OCI-LY7 (cell line): ENCODE measurements around the gene FRMD3.

ENCODE experiments used
- EZH2phosphoT487 ChIP-seq: fragments of 200-600 bp; sonication (generic); IDR thresholded peaks from 2 replicates; pipeline ENCODE4 v1.6.1; 2018; ENCODE audit warnings: low read depth, borderline replicate concordance, mild to moderate bottlenecking, mixed run types, antibody characterized with exemption, low read length, moderate library complexity, mixed read lengths
- TF ChIP-seq, protein P1 (sequence below): fragments of 200-600 bp; sonication (generic); conservative IDR thresholded peaks from 2 replicates; pipeline ENCODE4 v1.5.1; 2014; ENCODE audit warnings: mild to moderate bottlenecking, antibody characterized with exemption, low read length, moderate library complexity, mixed read lengths

DNA sequence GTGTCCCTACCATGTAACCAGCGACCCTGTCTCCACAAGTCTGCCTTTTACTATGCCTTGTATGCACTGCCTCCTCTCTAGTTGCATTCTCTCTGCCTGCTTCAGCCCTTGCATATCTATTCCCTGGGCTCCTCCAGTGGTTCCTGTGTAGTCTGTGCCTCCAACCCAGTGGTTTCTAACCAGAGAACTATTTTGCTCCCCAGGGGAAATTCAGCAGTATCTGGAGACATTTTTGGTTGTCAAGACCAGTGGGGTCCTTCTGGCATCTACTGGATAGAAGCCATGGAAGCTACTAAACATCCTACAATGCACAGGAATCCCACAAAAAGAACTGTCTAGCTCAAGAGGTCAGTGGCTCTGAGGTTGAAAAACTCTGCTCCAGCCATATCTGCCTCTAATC, 251.2 kb downstream of the FRMD3 start:
- TF ChIP-seq, protein P1, sequence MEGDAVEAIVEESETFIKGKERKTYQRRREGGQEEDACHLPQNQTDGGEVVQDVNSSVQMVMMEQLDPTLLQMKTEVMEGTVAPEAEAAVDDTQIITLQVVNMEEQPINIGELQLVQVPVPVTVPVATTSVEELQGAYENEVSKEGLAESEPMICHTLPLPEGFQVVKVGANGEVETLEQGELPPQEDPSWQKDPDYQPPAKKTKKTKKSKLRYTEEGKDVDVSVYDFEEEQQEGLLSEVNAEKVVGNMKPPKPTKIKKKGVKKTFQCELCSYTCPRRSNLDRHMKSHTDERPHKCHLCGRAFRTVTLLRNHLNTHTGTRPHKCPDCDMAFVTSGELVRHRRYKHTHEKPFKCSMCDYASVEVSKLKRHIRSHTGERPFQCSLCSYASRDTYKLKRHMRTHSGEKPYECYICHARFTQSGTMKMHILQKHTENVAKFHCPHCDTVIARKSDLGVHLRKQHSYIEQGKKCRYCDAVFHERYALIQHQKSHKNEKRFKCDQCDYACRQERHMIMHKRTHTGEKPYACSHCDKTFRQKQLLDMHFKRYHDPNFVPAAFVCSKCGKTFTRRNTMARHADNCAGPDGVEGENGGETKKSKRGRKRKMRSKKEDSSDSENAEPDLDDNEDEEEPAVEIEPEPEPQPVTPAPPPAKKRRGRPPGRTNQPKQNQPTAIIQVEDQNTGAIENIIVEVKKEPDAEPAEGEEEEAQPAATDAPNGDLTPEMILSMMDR, result no peak
- no peak for TF ChIP-seq EZH2phosphoT487
